K562 (cell line): ENCODE measurements around the gene PSMB2.

Experiments
- CTCF ChIP-seq, 3 experiments: IDR thresholded peaks in 2 of 3; conservative IDR thresholded peaks in 1 of 3; 2 replicates each; pipeline ENCODE4 v1.5.1; 2011 to 2012; ENCODE audit warnings: low read length in 3 of 3, mild to moderate bottlenecking in 3 of 3, control low read depth in 2 of 3, improper control_type of control experiment in 1 of 3, inconsistent platforms in 1 of 3, low read depth in 1 of 3, mixed read lengths in 1 of 3, moderate library complexity in 1 of 3; ENCODE audit not compliant: insufficient read depth in 2 of 3
- EZH2 ChIP-seq: IDR thresholded peaks from 2 replicates; pipeline ENCODE4 v1.6.1; 2012; ENCODE audit warnings: low read depth, mild to moderate bottlenecking, inconsistent platforms, low read length, borderline replicate concordance
- TCF7 ChIP-seq: sonication (generic); IDR thresholded peaks from 2 replicates; pipeline ENCODE4 v1.6.1; 2016; ENCODE audit warnings: antibody characterized with exemption, borderline replicate concordance

DNA sequence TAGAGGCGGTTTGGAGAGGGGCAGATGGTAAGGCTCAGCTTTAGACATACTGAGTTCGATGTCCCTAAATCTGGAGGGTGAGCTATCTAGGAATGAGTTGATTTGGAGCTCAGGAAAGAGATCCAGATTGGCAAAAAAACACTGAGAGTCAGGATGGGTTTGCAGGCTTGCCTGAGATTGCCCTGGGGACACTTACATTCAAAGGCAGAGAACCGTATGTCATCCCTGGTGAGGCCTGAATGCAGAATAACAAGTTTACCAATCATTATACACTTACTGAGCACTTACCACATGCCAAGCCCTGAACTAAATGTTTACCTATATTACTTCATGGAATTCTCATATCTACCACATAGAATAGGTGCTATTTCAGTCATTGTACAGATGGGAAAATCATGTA, 40.7 kb downstream of the PSMB2 start:
- no peak for TF ChIP-seq EZH2
- no peak for TF ChIP-seq CTCF (IDR thresholded peaks at IDR 0.05 in 2 of 3, conservative IDR thresholded peaks at IDR 0.05 in 1 of 3; ENCODE audit: insufficient read depth in 2 of 3, low read depth in 1 of 3, low read length in 3 of 3)
- TF ChIP-seq TCF7: no peak
